ENCODE results near the gene ANKS3.

Gene ANKS3

DNA sequence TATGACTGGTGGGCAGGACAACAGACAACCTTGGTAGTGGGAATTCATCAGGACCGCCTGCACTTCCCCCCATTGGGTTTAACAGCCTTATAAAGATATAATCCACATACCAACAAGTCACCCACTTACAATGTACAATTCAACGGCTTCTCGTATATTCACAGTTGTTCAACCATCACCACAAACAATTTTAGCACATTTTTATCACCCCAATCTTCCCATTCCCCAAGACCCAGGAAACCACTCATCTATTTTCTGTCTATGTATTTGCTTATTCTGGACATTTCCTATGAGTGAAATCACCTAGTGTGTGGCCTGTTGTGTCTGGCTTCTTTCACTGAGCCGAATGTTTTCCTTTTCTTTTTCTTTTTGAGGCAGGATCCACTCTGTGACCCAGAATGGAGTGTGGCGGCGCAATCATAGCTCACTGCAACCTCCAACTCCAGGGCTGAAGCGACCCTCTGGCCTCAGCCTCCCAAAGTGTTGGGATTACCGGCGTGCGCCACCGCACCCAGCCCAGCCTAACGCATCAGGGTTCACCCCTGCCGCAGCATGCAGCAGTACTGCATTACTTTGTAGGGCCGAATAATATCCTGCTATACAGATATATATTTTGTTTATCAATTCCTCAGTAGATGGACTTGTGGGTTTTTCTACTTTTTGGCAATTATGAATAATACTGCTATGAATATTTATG lies 10.9 kb downstream of the ANKS3 start:
- no peak for DNase-seq

GRCh38 chr16:4718466-4718865 lies 15.6 kb downstream of the ANKS3 start:
- no peak for DNase-seq

DNA sequence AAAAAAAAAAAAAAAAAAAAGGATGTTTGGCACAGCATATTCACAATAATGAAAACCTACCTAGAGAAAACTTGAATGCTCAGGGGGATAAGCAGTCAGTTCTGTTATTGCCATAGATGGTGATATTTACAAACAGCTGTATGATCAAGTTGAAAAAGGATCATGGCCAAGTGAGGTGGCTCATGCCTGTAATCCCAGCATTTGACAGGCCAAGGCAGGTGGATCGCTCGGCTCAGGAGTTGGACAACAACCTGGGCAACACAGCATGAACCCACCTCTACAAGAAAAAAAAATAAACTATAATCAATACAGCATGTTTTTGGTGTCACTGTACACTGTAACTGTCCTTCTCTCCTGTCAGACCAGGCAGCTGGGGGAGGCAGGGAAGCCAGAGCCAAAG lies 19.1 kb downstream of the ANKS3 start:
- no peak for DNase-seq

DNA sequence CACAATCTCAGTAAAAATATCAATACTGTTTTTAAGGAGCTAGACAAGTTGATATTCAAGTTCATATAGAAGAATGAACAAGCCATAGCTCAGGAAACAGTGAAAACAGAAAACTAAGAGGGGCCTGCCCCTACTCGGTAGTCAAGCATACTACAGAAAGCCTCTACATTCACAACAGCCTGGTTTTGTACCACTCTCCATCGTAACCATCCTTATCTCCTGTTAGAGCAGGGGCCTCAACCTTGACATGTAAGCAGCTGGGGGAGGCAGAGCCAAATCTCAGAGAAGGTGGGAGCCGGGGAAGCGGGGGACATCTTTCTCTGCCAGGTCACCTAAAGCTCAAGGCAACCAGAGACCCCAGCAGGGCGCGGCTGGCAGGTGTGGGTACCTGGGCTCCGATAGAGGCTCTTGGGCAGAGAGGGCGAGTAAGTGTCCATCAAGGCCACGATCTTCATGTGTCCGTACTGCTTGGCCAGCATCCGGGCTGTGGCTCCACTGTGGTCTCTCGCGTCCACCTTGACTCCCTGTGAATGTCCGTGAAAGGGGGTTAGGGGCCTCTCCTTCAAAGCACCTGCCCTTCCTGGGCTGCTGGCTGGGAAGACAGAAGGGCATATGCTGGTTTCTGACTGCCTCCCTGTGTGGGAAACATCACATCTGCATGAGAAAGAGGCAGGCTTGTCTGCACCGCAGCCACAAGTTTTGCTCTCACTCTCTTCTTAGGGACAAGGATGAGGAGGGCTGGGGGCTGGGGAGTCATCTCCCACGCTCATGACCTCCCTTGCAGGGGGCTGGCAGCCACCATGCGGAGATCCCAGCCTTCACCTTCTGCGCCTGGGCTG lies 20.2 kb downstream of the ANKS3 start:
- DNase-seq = no peak

DNA sequence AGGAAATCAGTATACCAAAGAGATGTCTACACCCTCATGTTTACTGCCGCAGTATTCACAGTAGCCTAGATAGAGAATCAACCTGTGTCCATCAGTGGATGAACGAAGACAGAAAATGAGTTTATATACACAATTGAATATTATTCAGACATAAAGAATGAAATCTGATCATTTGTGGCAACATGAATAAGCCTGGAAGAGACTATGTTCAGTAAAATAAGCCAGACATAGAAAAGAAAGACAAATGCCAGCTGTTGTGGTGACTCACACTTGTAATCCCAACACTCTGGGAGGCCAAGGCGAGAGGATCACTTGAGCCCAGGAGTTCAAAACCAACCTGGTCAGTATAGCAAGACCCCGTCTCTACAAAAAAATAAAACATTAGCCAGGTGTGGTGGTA lies 24.6 kb downstream of the ANKS3 start:
- no peak for DNase-seq

DNA sequence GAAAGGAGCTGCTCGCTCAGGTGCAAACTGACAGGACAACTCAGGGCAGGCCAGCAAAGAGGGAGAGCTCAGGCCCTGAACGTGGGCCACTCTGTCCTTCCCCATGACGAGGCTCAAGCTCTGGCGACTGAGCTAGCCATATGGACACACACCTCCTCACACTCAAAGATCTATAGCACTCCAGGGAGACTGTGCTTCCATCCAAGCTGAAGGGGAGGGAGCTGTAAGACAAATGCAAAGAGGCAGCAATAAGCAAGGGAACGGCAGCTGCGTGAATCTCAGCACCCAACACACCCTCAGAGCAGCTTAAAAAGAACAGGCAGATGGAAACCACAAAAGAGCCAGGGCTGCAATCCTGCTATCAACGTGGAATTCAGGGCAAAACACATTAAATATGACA lies 27.2 kb downstream of the ANKS3 start:
- no peak for DNase-seq

DNA sequence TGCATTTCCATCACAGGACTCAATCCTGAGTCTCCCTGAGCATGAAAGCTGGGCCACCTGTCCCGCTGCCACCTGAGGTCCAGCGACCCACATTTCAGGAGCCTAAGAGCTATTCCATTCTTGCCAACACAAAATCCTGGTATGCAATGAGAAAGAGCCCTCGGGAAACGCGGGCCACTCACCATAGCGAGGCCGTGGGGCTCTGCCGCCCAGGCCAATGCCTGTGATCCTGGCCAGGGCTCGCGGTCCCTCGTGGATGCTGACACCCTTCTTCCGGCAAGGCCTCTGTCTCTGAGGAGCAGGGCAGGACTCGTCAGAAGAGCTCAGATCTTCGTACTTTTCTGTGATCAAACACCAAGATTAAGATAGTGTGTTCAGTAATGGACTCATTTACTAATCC lies 29.2 kb downstream of the ANKS3 start:
- DNase-seq = no peak

DNA sequence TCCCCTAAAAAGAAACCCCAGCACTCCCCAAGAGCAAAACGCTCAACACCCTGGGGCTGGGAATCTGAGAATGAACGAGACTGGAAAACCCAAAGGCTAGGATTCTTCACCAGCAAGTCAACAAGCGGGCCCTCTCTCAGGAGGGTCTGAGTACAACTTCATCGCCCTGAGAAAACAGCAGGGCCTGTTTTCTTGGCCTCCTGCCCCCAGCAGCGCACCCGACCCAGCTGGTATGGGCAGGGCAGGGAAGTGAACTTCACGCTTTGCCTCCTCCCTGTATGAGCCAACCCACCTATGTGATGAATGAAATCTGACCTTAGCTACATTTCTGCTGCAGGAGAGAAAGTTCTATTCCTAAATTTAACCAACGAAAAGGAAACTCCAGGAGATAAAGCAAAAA lies 29.6 kb downstream of the ANKS3 start:
- DNase-seq = no peak

DNA sequence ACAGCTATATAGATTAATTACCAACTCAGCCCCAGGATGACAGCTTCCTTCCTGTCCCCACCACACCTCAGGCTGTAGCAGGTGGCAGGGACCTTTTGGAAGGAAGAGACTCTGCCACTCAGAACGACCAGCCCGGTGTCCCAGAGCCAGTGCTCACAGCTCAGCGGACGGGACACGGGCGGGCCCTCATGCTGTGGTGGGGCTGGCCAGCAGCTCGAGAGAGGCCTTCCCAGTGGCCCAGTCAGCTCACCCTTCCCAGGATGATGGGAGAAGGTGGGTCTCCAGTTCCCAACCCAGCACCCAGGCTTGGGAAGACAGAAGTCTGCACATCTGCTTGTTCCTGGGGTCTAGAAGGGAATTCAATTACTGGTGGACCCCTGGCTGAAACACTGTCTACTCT lies 30.2 kb downstream of the ANKS3 start:
- DNase-seq = no peak

DNA sequence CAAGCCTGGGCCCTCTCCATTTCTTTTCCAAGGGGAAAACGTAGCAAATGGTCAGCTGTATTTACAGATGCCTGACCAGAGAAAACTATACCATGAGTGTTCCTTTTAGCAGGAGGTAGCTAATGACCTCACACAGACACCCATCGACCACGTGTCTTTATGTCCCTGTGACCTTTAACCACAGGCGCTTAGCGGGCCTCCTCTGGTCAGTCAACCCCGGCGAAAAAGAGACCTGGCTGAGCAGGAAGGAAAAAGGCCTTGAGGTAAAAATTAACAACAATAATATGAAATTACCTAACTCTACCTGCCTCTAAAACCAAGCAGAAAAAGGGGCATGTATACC lies 31.6 kb downstream of the ANKS3 start:
- DNase-seq = no peak

- no peak for DNase-seq
Observed at GRCh38 chr16:4701791-4702465, 32.1 kb downstream of the ANKS3 start.

GRCh38 chr16:4700997-4701743 lies 32.9 kb downstream of the ANKS3 start:
- no peak for DNase-seq

DNA sequence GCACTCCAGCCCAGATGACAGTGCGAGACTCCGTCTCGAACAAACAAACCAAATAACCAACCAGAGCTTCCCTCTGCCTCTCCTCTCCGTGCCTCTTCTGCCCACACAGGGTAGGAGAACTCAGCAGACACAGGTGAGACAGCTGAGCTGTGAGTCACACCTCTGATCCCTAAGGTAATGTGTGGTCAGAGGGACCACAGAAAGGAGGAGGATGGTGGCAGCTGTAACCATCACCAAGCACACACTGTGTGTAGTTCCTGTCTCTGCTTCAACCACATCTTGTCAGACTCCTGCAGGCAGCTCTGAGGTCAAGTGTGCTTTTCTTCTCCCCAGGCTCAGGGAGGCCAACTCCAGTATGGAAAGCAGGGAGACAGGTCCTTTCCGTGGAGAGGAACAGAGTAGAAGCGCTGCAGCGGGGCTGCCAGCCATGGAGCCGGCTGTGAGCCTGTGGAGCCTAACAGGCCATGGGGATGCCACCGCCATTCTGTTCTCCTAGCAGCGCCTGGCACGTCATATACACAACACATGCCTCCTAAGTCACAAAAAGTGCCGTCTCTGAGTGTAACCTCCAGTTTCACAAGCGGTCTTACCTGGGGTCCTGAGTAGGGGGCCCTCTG lies 33.6 kb downstream of the ANKS3 start:
- DNase-seq = no peak

DNA sequence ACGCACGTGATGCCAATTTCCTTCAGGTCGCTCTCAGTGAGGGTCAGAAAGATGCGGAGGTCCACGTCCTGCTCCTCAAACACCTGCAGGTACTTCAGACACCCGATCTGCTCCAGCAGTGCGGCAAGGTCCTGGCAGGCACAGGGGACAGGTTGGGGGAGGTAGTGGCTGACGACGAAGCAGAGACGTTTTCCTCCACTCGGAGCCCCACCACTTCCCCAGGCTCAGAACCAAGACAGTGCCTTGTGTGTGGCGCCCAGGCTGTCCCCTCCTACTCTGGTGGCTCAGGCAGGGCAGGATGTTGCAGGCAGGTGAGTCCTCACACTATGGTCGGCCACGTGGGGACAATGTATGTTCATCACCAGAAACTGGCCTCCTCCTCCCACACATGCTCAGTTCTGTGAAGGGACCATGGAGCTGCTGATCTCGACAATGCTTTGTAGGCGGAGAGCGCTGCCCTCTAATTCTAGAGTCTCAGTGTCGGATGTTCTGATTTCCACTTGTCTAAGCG lies 35.0 kb downstream of the ANKS3 start:
- no peak for DNase-seq

DNA sequence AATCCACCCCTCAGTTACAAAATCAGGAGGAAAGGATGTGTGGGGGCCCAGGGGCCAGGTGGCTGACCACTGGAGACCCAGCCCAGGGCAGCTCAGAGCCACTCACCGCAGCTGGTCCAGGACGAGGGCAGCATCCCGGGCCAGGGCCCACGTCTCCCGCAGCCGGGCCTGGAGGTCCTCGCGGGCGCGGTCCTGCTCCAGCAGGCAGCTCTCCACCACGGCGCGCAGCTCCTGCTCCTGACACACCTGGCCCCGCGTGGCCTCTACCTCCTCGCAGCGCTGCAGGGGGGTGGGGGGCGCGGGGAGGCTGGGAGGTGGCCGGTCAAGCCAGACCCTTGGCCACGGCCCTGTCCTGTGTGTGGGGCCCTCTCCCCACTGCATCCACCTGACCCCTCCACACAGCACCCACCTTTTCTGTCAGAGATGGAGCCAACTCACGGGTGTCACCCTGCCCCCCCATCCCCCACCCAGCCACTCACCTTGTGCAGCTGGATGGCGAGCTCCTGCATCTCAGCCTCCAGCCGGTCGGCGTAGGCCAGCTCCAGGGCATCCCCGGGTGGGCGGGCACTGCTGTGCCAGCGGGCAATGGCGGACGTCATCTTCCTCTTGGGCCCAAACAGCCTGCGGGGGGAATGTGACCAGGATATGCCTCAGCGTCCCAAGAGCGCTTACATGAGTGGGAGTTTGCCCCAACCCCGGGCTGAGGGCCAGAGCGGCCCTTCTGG lies 35.6 kb downstream of the ANKS3 start:
- DNase-seq = no peak

GRCh38 chr16:4697848-4698291 lies 36.2 kb downstream of the ANKS3 start:
- DNase-seq = no peak

DNA sequence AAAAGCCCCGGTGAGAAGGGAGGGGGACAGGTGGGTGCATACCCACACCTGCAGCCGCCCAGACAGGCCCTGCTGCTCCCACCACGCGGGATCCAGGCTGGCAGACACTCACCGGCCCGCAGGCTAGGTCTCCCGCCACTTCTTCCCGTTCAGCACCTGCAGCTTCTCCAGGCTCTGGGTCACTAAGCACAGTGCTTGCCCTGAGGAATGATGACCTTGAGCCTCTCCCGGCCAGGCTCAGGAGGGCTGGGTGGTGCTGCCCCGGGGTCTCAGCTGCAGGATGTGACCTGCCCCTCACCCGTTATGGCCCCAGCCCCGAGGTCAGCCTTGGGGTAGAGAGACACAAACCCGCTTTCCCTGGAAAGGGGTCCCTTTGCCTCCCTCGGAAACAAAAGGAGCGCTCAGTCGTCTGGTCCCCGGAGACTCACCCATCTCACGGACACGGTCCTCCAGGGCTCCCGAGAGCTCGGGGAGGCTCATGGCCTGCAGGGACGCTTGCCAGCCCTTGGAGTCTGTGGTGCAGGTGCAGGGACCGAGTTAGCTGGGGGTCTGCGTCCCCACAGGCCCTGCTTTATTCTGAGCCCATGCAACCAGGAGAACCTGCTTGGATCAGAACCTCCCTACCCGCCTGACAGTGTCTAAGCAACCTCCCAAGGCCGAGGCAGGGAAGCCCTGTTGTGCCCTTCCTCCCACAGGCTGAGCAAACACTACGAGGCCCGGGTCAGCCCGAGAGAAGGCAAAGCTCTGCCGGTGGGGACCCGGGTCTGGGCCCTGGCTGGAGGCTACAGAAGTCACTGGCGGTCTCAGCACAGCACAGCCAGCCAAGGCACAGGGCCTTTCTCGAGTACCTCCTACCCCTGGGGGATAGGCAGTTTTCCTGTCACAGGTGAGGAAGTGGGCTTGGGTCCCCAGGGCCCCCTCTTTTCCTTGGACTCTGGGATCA lies 36.9 kb downstream of the ANKS3 start:
- no peak for DNase-seq

GRCh38 chr16:4696172-4696904 lies 37.7 kb downstream of the ANKS3 start:
- DNase-seq = no peak

DNA sequence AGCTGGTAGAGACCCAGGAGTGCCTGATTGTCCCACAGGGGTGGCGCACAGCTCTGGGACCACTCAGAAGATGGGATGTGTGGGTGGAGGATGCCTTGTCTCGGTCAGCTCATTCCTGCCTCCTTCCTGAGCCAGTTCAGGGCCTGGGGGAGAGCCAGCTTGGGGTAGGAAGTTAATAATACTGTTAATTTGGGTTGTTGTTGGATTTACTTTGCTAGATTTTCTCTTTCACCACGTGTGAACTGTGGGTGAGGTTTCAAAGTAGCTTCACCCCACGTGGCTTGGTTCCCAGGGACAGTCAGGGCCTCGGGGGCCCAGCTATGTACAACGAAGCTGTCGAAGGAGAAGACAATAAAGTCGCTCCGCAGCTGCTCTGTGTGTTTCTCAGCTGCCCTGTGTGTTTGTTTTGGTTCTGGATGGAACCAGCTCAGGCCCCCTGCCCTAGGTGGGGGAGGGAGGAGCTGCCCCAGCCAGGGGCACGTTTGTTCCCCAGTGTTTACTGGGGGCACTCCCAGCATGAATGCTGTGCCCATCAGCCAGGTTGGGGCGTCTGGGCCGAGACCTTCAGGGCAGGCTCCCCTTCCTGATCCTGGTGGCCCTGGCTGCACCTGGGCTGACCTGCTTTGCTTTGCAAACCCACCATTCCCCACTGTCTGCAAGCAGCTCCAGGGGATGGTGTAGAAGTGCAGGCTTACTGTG lies 38.4 kb downstream of the ANKS3 start:
- DNase-seq = no peak

Data from NCI-H2081 treated with DMSO at 0.1 percent for 48 hours (cell line).